ENCODE measurements around the gene INTS6L. TPM values are rescaled to one million over a fixed set of nuclear protein-coding genes. Genes with fewer than 3 reads are reported as not detected.
A peak's percentile ranks its signal among the peaks of the same experiment; 100 is the strongest.
"Not testable (repeated sequence)": the region's sequence is repeated elsewhere in the genome, so short reads cannot be mapped to it uniquely, and the experiment has no call there.

Gene INTS6L
- total RNA-seq, 6 experiments from 2014 or later = 0.37 to 2.0 (median 1.1) TPM

DNA sequence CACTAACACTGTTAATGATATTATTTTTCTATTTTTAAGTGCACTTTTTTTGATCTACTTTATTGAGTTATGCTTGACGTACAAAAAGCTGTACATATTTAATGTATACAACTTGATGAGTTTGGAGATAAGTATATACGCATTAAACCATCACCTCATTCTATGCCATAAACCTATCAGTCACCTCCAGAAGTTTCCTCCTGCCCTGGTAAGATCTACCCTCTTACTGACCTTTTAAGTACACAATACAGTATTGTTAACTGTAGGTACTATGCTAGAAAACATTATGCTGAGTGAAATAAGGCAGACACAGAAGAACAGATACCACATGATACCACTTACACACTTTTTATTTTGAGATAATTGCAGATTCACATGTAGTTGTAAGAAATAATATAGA is 36.9 kb downstream of the INTS6L start:
- Histone ChIP-seq H3K4me1 (no peaks in the 10 kb centered on the region), H3K4me3 (no peak overlapping the region), H3K27ac (no peak overlapping the region), H3K36me3 (no peaks in the 10 kb centered on the region), H3K27me3 (no peaks in the 10 kb centered on the region), H3K9me3 (no peaks in the 10 kb centered on the region)
- DNase-seq (no peak), ATAC-seq (no peak)
- intact Hi-C loops (cut with DNase I) = no loop called here
- WGBS (ENCODE audit: insufficient coverage, low coverage, low lambda C conversion rate, missing lambda C conversion rate) = 54% methylated on average over 2 of the region's 2 CpGs
- TF ChIP-seq POLR2A (IDR thresholded peaks at IDR 0.05) = no peak

DNA sequence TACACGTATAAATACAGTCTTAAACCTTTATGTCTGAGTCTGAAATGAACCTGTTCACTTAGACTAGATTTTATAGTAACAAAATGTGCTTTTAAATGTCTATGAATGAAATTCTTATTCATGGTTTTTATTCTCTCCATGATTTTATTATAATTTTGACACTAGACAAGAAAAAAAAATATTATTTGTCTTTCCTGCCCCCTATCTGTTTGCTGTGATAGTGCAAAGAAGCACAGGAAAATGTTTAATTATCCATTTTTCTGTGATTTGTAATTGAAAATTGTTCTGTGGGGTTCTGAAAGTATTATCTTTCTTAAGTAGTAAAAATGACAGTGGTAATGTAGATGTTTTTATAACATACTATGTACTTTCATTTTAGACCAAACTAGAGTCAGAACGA is 52.0 kb downstream of the INTS6L start:
- no peak overlapping the region for H3K27ac ChIP-seq
- intact Hi-C loops (cut with DNase I) = no loop called here
- H3K4me3 ChIP-seq = no peak overlapping the region
- ATAC-seq = no peak
- no peak for DNase-seq
- no peaks in the 10 kb centered on the region for H3K9me3 ChIP-seq
- TF ChIP-seq POLR2A (IDR thresholded peaks at IDR 0.05) = no peak
- TF ChIP-seq, protein P1, sequence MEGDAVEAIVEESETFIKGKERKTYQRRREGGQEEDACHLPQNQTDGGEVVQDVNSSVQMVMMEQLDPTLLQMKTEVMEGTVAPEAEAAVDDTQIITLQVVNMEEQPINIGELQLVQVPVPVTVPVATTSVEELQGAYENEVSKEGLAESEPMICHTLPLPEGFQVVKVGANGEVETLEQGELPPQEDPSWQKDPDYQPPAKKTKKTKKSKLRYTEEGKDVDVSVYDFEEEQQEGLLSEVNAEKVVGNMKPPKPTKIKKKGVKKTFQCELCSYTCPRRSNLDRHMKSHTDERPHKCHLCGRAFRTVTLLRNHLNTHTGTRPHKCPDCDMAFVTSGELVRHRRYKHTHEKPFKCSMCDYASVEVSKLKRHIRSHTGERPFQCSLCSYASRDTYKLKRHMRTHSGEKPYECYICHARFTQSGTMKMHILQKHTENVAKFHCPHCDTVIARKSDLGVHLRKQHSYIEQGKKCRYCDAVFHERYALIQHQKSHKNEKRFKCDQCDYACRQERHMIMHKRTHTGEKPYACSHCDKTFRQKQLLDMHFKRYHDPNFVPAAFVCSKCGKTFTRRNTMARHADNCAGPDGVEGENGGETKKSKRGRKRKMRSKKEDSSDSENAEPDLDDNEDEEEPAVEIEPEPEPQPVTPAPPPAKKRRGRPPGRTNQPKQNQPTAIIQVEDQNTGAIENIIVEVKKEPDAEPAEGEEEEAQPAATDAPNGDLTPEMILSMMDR (IDR thresholded peaks at IDR 0.05) = peak; percentile 22 to 35 (median 33)
- no peaks in the 10 kb centered on the region for H3K4me1 ChIP-seq
- H3K27me3 ChIP-seq = no peaks in the 10 kb centered on the region
- H3K36me3 ChIP-seq = no peaks in the 10 kb centered on the region
- WGBS (ENCODE audit: insufficient coverage, low coverage, low lambda C conversion rate, missing lambda C conversion rate) = 39% methylated on average over 2 of the region's 2 CpGs

DNA sequence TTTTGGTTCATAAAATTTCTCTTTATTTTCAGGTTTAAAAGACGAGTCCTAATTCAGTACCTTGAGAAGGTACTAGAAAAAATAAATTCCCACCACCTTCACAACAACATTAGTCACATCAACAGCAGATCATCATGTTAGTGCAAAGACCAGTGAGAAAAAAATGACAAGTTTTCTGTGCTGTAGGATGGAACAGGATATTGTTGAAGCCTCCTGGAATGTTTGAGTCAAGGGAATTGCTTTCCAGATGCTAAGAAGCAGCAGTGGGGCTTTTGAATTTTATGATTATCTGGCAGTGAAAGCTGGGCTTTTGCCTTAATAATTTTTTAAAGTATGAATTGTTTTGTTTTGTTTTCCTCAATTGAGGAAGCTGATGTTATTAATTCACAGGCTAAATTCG is 61.0 kb downstream of the INTS6L start:
- Histone ChIP-seq H3K9me3 (no peaks in the 10 kb centered on the region), H3K27ac (no peak overlapping the region), H3K4me3 (no peak overlapping the region), H3K27me3 (no peaks in the 10 kb centered on the region), H3K4me1 (no peaks in the 10 kb centered on the region), H3K36me3 (no peaks in the 10 kb centered on the region)
- DNase-seq (no peak), ATAC-seq (no peak)
- TF ChIP-seq, protein P1 (IDR thresholded peaks at IDR 0.05) = no peak
- TF ChIP-seq POLR2A (IDR thresholded peaks at IDR 0.05) = no peak
- intact Hi-C loops (cut with DNase I) = no loop called here
- 15% methylated on average over 2 of the region's 2 CpGs for WGBS (ENCODE audit: insufficient coverage, low coverage, low lambda C conversion rate, missing lambda C conversion rate)

DNA sequence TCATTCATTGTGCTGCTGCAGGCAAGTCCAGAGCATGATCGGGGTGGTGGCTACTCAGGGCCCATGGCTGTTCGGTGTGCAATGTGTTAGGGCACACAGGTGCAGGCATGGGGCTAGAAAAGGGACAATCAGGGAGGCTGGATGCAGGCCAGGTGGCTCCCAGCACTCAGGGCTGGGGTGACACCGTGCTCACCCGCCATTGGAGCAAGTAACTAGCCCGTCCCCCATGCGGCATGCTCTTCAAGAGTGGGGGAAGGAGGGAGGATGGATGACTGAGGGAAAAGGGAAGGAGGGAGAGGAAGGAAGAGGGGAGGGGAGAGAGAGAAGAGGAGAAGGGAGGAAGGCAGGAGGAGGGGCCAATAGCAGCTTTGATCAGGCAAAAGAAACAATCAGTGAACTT is 64.7 kb downstream of the INTS6L start:
- no peak for TF ChIP-seq POLR2A (IDR thresholded peaks at IDR 0.05)
- TF ChIP-seq, protein P1 (IDR thresholded peaks at IDR 0.05) = no peak
- Histone ChIP-seq H3K9me3 (no peaks in the 10 kb centered on the region), H3K4me1 (no peaks in the 10 kb centered on the region), H3K27me3 (no peaks in the 10 kb centered on the region), H3K36me3 (no peaks in the 10 kb centered on the region), H3K27ac (no peak overlapping the region), H3K4me3 (no peak overlapping the region)
- intact Hi-C loops (cut with DNase I) = no loop called here
- WGBS (ENCODE audit: insufficient coverage, low coverage, low lambda C conversion rate, missing lambda C conversion rate) = 38% methylated on average over 6 of the region's 6 CpGs
- DNase-seq = no peak
- ATAC-seq = no peak

DNA sequence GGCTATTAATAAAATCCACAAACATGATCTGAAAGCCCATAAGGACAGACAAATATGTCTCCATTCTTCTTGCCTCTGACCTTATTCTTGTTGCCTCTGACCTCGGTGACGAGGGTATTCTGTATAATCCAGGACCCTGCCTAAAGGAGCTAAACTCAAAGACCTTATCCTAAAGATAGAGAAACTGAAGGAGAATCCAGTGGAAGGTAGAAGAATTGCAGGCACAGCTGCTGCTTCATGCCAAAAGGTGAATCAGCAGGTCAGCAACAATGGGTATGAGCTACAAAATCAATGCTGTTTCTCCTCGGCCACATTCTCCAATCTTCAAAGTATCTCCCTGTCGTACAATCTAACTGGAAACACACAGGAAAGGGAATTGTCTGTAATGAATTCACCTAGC is 71.4 kb downstream of the INTS6L start:
- Histone ChIP-seq H3K27me3 (no peaks in the 10 kb centered on the region), H3K9me3 (no peaks in the 10 kb centered on the region), H3K4me1 (no peaks in the 10 kb centered on the region), H3K36me3 (no peaks in the 10 kb centered on the region), H3K27ac (no peak overlapping the region), H3K4me3 (no peak overlapping the region)
- no peak for ATAC-seq
- TF ChIP-seq POLR2A (IDR thresholded peaks at IDR 0.05) = no peak
- intact Hi-C loops (cut with DNase I) = no loop called here
- DNase-seq = no peak
- 47% methylated on average over 3 of the region's 4 CpGs for WGBS (ENCODE audit: insufficient coverage, low coverage, low lambda C conversion rate, missing lambda C conversion rate)

DNA sequence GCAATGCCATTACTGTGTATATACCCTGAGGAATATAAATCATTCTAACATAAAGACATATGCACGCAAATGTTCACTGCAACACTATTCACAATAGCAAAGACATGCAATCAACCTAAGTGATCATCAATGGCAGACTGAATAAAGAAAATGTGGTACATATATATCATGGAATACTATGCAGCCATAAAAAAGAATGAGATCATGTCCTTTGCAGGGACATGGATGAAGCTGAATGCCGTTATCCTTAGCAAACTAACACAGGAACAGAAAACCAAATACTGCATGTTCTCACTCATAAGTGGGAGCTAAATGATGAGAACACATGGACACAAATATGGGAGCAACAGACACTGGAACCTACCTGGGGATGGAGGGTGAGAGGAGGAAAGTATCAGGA is 73.6 kb downstream of the INTS6L start:
- H3K4me1 ChIP-seq; intact Hi-C loops (cut with DNase I); H3K4me3 ChIP-seq; DNase-seq; H3K9me3 ChIP-seq; H3K27me3 ChIP-seq; H3K27ac ChIP-seq; H3K36me3 ChIP-seq; ATAC-seq: not testable (repeated sequence)
- WGBS (ENCODE audit: insufficient coverage, low coverage, low lambda C conversion rate, missing lambda C conversion rate) = 86% methylated on average over 2 of the region's 2 CpGs

DNA sequence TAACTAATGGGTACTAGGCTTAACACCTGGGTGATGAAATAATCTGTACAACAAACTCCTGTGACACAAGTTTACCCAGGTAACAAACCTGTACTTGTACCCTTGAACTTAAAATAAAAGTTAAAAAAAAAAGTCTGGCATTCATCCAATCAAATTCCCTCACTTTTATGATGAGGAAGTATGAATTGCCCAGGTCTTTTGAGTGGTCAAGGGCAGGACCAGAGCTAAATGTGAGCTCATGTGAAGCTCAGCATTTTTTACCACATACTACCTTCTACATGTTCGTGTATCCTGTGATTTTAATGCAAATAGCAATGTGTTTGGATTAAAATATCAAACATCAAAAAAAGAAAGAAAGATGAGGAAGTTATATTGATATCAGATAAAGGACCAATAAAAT is 74.0 kb downstream of the INTS6L start:
- intact Hi-C loops (cut with DNase I); H3K9me3 ChIP-seq; ATAC-seq; H3K27ac ChIP-seq; DNase-seq; H3K27me3 ChIP-seq; H3K4me3 ChIP-seq; H3K4me1 ChIP-seq; H3K36me3 ChIP-seq: not testable (repeated sequence)
- 25% methylated on average over 1 of the region's 1 CpG for WGBS (ENCODE audit: insufficient coverage, low coverage, low lambda C conversion rate, missing lambda C conversion rate)
